HFF-Myc (cell line): ENCODE results near the gene CCDC60.

ENCODE experiments used
- DNase-seq: peaks from one replicate; pipeline ENCODE4 v3.0.0-alpha.2; 2011; ENCODE audit warnings: low read depth; ENCODE audit errors: extremely low read depth
- H3K4me3 ChIP-seq: replicated peaks from 2 replicates; pipeline ENCODE4 v1.5.1; 2011; ENCODE audit warnings: low read depth, mild to moderate bottlenecking, control low read depth, low read length
- CTCF ChIP-seq: IDR thresholded peaks from 2 replicates; pipeline ENCODE4 v1.5.1; 2012; ENCODE audit warnings: mild to moderate bottlenecking, low read depth, low read length, control low read depth; ENCODE audit errors: missing control alignments

Gene CCDC60

GRCh38 chr12:119312904-119313303 is 21.6 kb upstream of the CCDC60 start:
- DNase-seq, result no peak
- no peak for TF ChIP-seq CTCF
- no peak overlapping the region for H3K4me3 ChIP-seq

GRCh38 chr12:119314290-119314689 is 20.2 kb upstream of the CCDC60 start:
- no peak for TF ChIP-seq CTCF
- DNase-seq, result no peak
- H3K4me3 ChIP-seq, result no peak overlapping the region

GRCh38 chr12:119319638-119320037 is 14.9 kb upstream of the CCDC60 start:
- no peak overlapping the region for H3K4me3 ChIP-seq
- no peak for TF ChIP-seq CTCF
- no peak for DNase-seq

- H3K4me3 ChIP-seq, result no peak overlapping the region
- no peak for DNase-seq
- no peak for TF ChIP-seq CTCF
These were observed 13.9 kb upstream of the CCDC60 start for GRCh38 chr12:119320678-119321077.

GRCh38 chr12:119322301-119322723 is 12.2 kb upstream of the CCDC60 start:
- DNase-seq, result no peak
- H3K4me3 ChIP-seq, result no peak overlapping the region
- TF ChIP-seq CTCF, result no peak

GRCh38 chr12:119325813-119326212 is 8.7 kb upstream of the CCDC60 start:
- no peak overlapping the region for H3K4me3 ChIP-seq
- DNase-seq, result no peak
- TF ChIP-seq CTCF, result no peak

- DNase-seq, result no peak
- TF ChIP-seq CTCF, result no peak
- no peak overlapping the region for H3K4me3 ChIP-seq
These were observed 8.2 kb upstream of the CCDC60 start for GRCh38 chr12:119326341-119326740.
